OCI-M1 (cell line): ENCODE data around the gene CYP3A4.
"Not testable (repeated sequence)": the region's sequence is repeated elsewhere in the genome, so short reads cannot be mapped to it uniquely, and the experiment has no call there.

Experiments used
- DNase-seq: peaks from one replicate; lab custom pipeline; 2025; lab: John Stamatoyannopoulos, UW

The CYP3A4 gene

GRCh38 chr7:99792967-99793366 is 9.0 kb upstream of the CYP3A4 start:
- DNase-seq = no peak

GRCh38 chr7:99791667-99792369 is 7.8 kb upstream of the CYP3A4 start:
- no peak for DNase-seq

GRCh38 chr7:99791021-99791420 is 7.0 kb upstream of the CYP3A4 start:
- no peak for DNase-seq

- no peak for DNase-seq
These were observed 6.4 kb upstream of the CYP3A4 start for GRCh38 chr7:99790407-99790806.

GRCh38 chr7:99789441-99790070 is 5.6 kb upstream of the CYP3A4 start:
- DNase-seq = no peak

- no peak for DNase-seq
These were observed 4.6 kb upstream of the CYP3A4 start for GRCh38 chr7:99788554-99788953.

GRCh38 chr7:99786726-99787335 is 2.8 kb upstream of the CYP3A4 start:
- DNase-seq = no peak

GRCh38 chr7:99785654-99786053 is 1.7 kb upstream of the CYP3A4 start:
- DNase-seq = not testable (repeated sequence)

- DNase-seq = peak; percentile 63
These were observed 1.7 kb downstream of the CYP3A4 start for GRCh38 chr7:99782012-99782953.

- DNase-seq = no peak
These were observed 3.4 kb downstream of the CYP3A4 start for GRCh38 chr7:99780588-99780987.

GRCh38 chr7:99779949-99780348 is 4.0 kb downstream of the CYP3A4 start:
- peak; percentile 35 for DNase-seq

- DNase-seq = no peak
These were observed 5.1 kb downstream of the CYP3A4 start for GRCh38 chr7:99778880-99779279.

GRCh38 chr7:99773395-99773794 is 10.6 kb downstream of the CYP3A4 start:
- DNase-seq = not testable (repeated sequence)

GRCh38 chr7:99772565-99772964 is 11.4 kb downstream of the CYP3A4 start:
- DNase-seq = no peak

GRCh38 chr7:99769494-99769893 is 14.5 kb downstream of the CYP3A4 start:
- DNase-seq = not testable (repeated sequence)

- DNase-seq = no peak
These were observed 15.5 kb downstream of the CYP3A4 start for GRCh38 chr7:99768471-99768870.

GRCh38 chr7:99767662-99768061 is 16.3 kb downstream of the CYP3A4 start:
- peak; percentile 53 for DNase-seq

- peak; percentile 72 for DNase-seq
These were observed 17.4 kb downstream of the CYP3A4 start for GRCh38 chr7:99766484-99767099.

- DNase-seq = no peak
These were observed 19.5 kb downstream of the CYP3A4 start for GRCh38 chr7:99764478-99764877.

GRCh38 chr7:99762680-99763327 is 21.2 kb downstream of the CYP3A4 start:
- peak; percentile 88 for DNase-seq

GRCh38 chr7:99755085-99755484 is 28.9 kb downstream of the CYP3A4 start:
- no peak for DNase-seq
